ENCODE data around the gene SEC23B.

Gene SEC23B

GRCh38 chr20:18541741-18542140, 34.0 kb downstream of the SEC23B start:
- ATAC-seq (ENCODE audit: insufficient read depth, low read depth) (no peak), DNase-seq (no peak)
- Histone ChIP-seq H3K36me3 (ENCODE audit: insufficient read depth, low read length) (peaks cover 82% of the 10 kb centered on the region), H3K9me3 (ENCODE audit: insufficient read depth, low read length, severe bottlenecking) (no peaks in the 10 kb centered on the region), H3K27ac (ENCODE audit: low read length) (no peak overlapping the region), H4K20me1 (ENCODE audit: insufficient read depth, low read length) (no peaks in the 10 kb centered on the region), H3K27me3 (ENCODE audit: insufficient read depth, low read length, poor library complexity) (no peaks in the 10 kb centered on the region), H3K9ac (ENCODE audit: low read depth, low read length) (no peak overlapping the region), H3K4me1 (ENCODE audit: insufficient read depth, low read length) (no peaks in the 10 kb centered on the region), H3K79me2 (ENCODE audit: insufficient read depth, low read length) (no peaks in the 10 kb centered on the region), H3K4me2 (ENCODE audit: insufficient read depth, low read length) (no peak overlapping the region), H2AFZ (ENCODE audit: low read depth, low read length) (no peak overlapping the region), H3K4me3 (ENCODE audit: low read depth in 1 of 2, low read length in 2 of 2) (no peak overlapping the region)
- TF ChIP-seq, protein P1, sequence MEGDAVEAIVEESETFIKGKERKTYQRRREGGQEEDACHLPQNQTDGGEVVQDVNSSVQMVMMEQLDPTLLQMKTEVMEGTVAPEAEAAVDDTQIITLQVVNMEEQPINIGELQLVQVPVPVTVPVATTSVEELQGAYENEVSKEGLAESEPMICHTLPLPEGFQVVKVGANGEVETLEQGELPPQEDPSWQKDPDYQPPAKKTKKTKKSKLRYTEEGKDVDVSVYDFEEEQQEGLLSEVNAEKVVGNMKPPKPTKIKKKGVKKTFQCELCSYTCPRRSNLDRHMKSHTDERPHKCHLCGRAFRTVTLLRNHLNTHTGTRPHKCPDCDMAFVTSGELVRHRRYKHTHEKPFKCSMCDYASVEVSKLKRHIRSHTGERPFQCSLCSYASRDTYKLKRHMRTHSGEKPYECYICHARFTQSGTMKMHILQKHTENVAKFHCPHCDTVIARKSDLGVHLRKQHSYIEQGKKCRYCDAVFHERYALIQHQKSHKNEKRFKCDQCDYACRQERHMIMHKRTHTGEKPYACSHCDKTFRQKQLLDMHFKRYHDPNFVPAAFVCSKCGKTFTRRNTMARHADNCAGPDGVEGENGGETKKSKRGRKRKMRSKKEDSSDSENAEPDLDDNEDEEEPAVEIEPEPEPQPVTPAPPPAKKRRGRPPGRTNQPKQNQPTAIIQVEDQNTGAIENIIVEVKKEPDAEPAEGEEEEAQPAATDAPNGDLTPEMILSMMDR (IDR thresholded peaks at IDR 0.05; ENCODE audit: borderline replicate concordance, extremely low read depth, low read length, poor library complexity, severe bottlenecking), result no peak
- TF ChIP-seq EZH2 (IDR thresholded peaks at IDR 0.05; ENCODE audit: borderline replicate concordance, low read depth, low read length, severe bottlenecking), result no peak

GRCh38 chr20:18543216-18543615, 35.5 kb downstream of the SEC23B start:
- Histone ChIP-seq H3K4me2 (ENCODE audit: insufficient read depth, low read length) (no peak overlapping the region), H2AFZ (ENCODE audit: low read depth, low read length) (no peak overlapping the region), H3K4me3 (ENCODE audit: low read depth in 1 of 2, low read length in 2 of 2) (no peak overlapping the region), H3K36me3 (ENCODE audit: insufficient read depth, low read length) (peaks cover 85% of the 10 kb centered on the region), H3K9ac (ENCODE audit: low read depth, low read length) (no peak overlapping the region), H3K9me3 (ENCODE audit: insufficient read depth, low read length, severe bottlenecking) (no peaks in the 10 kb centered on the region), H3K4me1 (ENCODE audit: insufficient read depth, low read length) (no peaks in the 10 kb centered on the region), H3K79me2 (ENCODE audit: insufficient read depth, low read length) (no peaks in the 10 kb centered on the region), H4K20me1 (ENCODE audit: insufficient read depth, low read length) (no peaks in the 10 kb centered on the region; the same call in 1 of the 2 replicates), H3K27ac (ENCODE audit: low read length) (no peak overlapping the region), H3K27me3 (ENCODE audit: insufficient read depth, low read length, poor library complexity) (no peaks in the 10 kb centered on the region)
- DNase-seq, result no peak
- ATAC-seq (ENCODE audit: insufficient read depth, low read depth), result no peak
- TF ChIP-seq EZH2 (IDR thresholded peaks at IDR 0.05; ENCODE audit: borderline replicate concordance, low read depth, low read length, severe bottlenecking), result no peak
- TF ChIP-seq, protein P1 (IDR thresholded peaks at IDR 0.05; ENCODE audit: borderline replicate concordance, extremely low read depth, low read length, poor library complexity, severe bottlenecking), result no peak

DNA sequence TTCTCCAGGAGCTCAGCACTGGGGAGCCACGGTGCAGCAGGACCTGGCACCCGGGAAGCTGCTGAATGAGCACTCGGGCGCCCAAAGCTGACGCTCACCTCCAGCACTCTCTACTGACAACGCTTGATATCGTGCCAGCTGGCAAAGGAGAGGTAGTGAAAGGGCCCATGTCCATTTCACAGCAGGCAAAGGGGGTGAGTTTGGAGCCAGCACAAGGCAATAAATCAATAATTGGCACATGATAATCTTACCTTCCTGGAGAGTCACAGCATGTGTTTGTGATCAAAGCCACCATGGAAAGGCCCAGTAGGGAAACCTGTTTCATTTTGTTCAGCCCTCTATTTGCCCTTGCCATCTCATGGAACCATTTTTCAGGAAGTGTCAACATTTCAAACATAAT, 36.2 kb downstream of the SEC23B start:
- Histone ChIP-seq H3K4me3 (ENCODE audit: low read depth in 1 of 2, low read length in 2 of 2) (no peak overlapping the region), H3K27ac (ENCODE audit: low read length) (no peak overlapping the region), H3K36me3 (ENCODE audit: insufficient read depth, low read length) (peaks cover 86% of the 10 kb centered on the region), H3K27me3 (ENCODE audit: insufficient read depth, low read length, poor library complexity) (no peaks in the 10 kb centered on the region), H3K9ac (ENCODE audit: low read depth, low read length) (no peak overlapping the region), H4K20me1 (ENCODE audit: insufficient read depth, low read length) (no peaks in the 10 kb centered on the region; the same call in 1 of the 2 replicates), H3K4me1 (ENCODE audit: insufficient read depth, low read length) (no peaks in the 10 kb centered on the region), H3K9me3 (ENCODE audit: insufficient read depth, low read length, severe bottlenecking) (no peaks in the 10 kb centered on the region), H3K79me2 (ENCODE audit: insufficient read depth, low read length) (no peaks in the 10 kb centered on the region), H2AFZ (ENCODE audit: low read depth, low read length) (no peak overlapping the region), H3K4me2 (ENCODE audit: insufficient read depth, low read length) (no peak overlapping the region)
- DNase-seq, result no peak
- no peak for TF ChIP-seq EZH2 (IDR thresholded peaks at IDR 0.05; ENCODE audit: borderline replicate concordance, low read depth, low read length, severe bottlenecking)
- TF ChIP-seq, protein P1 (IDR thresholded peaks at IDR 0.05; ENCODE audit: borderline replicate concordance, extremely low read depth, low read length, poor library complexity, severe bottlenecking), result no peak
- no peak for ATAC-seq (ENCODE audit: insufficient read depth, low read depth)

DNA sequence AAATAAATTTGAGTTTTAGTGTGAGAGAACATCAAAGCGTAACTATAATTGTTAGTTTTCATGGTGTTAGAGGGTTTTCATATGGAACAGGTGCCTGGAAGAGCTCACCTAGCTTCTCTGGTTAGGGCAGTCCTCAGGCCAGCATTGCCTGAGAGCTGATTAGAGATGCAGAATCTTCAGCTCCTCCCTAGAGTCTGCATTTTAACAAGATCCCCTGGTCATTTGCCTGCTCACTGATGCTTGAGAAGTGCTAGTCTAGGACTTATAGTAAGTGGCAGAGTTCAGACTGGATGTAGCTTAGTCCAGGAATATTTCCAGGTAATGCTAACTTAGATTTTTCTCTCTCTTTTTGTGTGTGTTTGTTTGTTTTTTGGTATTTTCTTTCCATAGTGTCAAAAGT, 37.8 kb downstream of the SEC23B start:
- DNase-seq (no peak), ATAC-seq (ENCODE audit: insufficient read depth, low read depth) (no peak)
- Histone ChIP-seq H3K27me3 (ENCODE audit: insufficient read depth, low read length, poor library complexity) (no peaks in the 10 kb centered on the region), H3K36me3 (ENCODE audit: insufficient read depth, low read length) (peaks cover 91% of the 10 kb centered on the region), H4K20me1 (ENCODE audit: insufficient read depth, low read length) (no peaks in the 10 kb centered on the region; the same call in 1 of the 2 replicates), H2AFZ (ENCODE audit: low read depth, low read length) (no peak overlapping the region), H3K79me2 (ENCODE audit: insufficient read depth, low read length) (no peaks in the 10 kb centered on the region), H3K9ac (ENCODE audit: low read depth, low read length) (no peak overlapping the region), H3K27ac (ENCODE audit: low read length) (no peak overlapping the region), H3K4me2 (ENCODE audit: insufficient read depth, low read length) (no peak overlapping the region), H3K4me3 (ENCODE audit: low read depth in 1 of 2, low read length in 2 of 2) (no peak overlapping the region), H3K4me1 (ENCODE audit: insufficient read depth, low read length) (no peaks in the 10 kb centered on the region), H3K9me3 (ENCODE audit: insufficient read depth, low read length, severe bottlenecking) (no peaks in the 10 kb centered on the region)
- no peak for TF ChIP-seq EZH2 (IDR thresholded peaks at IDR 0.05; ENCODE audit: borderline replicate concordance, low read depth, low read length, severe bottlenecking)
- TF ChIP-seq, protein P1 (IDR thresholded peaks at IDR 0.05; ENCODE audit: borderline replicate concordance, extremely low read depth, low read length, poor library complexity, severe bottlenecking), result no peak

Data from DND-41 (cell line).